ENCODE results near the gene NDOR1.

NDOR1 gene

DNA sequence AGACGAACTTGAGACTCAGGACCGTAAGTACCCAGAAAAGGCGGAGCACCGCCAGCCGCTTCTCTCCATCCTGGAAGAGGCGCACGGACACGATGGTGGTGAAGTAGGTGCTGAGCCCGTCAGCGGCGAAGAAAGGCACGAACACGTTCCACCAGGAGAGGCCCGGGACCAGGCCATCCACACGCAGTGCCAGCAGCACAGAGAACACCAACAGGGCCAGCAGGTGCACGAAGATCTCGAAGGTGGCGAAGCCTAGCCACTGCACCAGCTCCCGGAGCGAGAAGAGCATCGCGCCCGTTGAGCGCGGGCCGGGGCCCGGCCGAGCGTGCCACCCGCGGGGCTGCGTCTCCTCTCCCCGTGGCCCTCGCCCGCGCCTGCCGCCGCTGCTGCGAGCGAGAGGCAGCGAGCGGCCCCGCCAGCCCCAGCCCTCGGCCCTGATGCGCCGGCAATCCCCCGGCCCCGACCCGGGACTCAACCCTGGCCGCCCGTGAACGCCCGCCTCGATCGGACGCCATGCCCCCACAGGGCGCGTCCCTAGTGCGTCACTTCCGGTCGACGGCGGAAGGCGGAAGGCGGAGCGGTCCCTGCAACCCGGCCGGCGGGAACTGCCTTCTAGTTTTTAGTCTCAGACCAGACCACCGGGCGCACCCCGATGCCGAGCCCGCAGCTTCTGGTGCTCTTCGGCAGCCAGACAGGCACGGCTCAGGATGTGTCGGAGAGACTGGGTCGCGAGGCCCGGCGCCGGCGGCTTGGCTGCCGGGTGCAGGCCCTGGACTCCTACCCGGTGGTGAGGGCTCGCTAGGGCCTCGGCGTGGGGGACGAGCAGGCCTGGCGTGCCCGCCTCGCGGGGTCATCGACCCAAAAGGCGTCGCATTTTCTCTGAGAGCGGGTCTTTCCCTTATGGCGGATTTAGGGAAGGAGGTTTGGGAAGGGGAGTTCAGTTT, at the start of gene NDOR1, which contains the start of gene TMEM203:
Gene NDOR1 (plus strand): TSS at position 575 of the 944 bp plus-strand sequence. CDS start 78 bp downstream, at position 653.
Gene TMEM203 (minus strand): TSS at position 523 of the 944 bp plus-strand sequence. CDS start 234 bp downstream, at position 289.
- DNase-seq (ENCODE audit: low read depth) = peak; percentile 93

DNA sequence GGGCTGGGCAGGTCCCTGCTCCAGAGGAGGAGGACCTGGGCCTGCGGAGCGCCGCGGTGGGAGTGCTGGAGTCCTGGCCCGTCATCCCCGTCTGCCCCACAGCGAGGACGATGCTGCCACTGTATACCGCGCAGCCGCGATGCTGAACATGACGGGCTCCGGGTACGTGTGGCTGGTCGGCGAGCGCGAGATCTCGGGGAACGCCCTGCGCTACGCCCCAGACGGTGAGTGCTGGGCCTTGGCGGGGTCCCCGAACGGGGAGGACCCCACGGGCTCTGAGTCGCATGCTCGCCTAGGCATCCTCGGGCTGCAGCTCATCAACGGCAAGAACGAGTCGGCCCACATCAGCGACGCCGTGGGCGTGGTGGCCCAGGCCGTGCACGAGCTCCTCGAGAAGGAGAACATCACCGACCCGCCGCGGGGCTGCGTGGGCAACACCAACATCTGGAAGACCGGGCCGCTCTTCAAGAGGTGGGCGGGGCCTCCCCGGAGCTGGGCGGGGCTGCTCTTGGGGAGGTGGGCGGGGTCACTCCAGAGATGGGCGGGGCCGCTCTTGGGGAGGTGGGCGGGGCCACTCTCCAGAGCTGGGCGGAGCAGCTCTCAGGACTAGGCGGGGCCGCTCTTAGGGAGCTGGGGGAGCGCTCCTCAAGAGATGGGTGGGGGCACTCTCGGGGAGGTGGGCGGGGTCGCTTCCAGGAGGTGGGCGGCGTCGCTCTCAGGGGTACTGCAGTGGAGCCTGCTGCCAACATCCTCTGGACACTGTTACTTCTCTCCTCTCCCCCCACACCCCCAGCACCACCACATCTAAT, 48.7 kb upstream of the NDOR1 start:
- peak; percentile 61 for DNase-seq (ENCODE audit: low read depth)

DNA sequence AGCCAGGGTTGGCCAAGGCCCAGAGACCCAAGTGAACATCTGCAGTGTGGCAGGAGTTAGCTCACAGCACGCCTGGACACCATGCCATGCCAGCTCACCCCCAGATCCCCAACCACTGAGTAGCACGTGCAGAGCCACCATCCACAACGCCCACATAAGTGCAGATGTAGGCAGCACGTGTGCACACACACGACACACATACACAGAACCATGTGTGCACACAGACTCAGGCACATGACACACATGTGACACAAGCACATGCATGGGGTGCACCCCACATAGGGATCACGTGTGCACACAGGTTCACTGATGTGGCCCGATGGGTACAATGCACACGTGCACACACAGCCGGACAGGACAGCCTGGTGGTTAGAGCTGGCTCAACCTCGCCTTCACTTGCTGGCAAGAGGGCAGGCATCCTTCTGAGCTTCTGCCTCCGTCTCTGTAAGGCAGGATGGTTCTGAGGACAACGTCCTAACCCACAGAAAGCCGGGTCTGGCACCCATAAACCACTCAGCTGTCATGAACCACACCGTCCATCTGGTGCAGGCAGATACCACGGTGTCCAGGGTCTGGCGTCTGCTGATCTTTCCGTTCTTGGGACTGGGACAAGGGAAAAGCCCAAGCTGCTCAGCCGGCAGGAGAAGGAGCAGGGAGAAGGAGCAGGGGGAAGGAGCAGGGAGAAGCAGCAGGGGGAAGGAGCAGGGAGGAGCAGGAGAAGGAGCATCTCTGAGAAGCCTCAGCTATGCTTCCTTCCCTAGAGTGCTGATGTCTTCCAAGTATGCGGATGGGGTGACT, 47.7 kb upstream of the NDOR1 start:
- DNase-seq (ENCODE audit: low read depth) = no peak

DNA sequence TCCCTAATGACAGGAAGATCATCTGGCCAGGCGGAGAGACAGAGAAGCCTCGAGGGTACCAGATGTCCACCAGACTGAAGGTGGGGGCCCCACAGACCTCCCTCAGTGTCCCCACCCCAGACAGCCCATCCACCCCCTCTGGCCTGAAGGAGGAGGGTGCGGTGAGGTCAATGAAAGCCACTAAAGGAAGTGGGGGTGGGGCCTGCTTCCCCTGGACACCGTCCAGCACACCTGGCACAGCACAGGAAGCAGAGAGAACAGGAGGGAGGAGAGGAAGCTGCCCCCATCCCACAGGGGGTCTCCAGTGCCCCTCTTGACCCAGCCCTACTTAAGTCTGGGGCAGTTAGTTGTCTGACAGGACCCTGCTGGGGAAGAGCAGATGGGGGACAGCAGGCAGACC, 46.9 kb upstream of the NDOR1 start:
- DNase-seq (ENCODE audit: low read depth) = no peak

DNA sequence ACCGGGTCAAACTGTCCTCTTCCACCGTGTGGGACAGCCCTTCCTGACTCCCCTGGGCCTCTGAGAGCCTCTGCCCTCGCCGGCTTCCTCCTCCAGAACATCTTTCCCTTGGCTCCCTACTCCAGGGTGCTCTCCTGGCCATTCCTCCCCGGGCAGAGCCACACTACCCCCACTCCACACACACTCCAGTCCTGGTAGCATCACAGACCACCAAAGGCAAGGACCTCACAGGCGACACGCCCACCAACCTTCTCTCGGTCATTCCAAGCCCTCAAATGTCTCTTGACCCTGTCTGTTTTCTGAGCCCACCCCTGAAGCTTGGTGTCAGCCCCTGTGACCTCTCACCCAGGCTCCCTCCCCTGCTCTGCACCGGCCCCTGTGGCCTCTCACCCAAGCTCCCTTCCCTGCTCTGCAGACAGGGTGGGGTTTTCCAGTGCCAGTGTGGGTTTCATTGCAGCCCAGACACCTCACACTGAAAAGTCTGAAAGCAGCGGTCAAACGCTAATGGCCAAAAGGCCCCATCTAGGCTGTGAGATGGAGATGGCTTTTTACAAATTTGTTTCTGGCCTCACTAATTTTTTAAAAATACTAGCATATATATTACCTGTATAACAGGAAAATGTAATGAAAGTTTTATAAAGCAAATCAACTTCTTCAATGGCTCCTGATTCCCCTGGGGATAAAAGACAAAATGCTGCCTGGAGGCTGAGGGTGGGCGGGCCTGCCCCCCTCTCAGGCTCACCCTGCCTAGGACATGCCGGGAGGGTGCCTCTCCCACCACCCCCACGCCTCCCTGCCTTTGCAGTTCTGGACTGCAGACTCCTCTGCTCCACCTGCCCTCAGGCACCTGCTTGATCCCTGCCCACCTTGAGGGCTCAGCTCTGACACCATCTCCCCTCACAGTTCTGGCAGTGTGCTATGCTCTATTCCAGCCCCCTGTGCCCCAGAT, 46.1 kb upstream of the NDOR1 start:
- DNase-seq (ENCODE audit: low read depth) = no peak

DNA sequence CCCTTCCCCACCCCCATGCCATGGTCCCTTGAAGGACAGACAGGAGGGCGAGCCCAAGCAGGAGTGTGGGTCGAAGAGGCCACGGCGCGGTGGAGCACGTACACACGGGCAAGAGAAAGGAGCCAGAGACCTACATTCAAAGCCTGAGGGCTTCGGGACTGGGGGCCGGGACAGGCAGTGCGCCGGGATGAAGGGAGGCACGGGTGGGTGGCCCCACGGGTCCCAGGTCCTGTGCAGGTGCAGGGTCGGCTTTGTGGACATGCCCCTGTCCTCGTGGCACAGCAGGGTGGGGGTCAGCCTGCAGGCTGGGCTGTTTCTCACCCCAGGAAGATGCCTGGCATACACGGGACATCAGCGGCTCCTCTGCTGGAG, 45.5 kb upstream of the NDOR1 start:
- no peak for DNase-seq (ENCODE audit: low read depth)

DNA sequence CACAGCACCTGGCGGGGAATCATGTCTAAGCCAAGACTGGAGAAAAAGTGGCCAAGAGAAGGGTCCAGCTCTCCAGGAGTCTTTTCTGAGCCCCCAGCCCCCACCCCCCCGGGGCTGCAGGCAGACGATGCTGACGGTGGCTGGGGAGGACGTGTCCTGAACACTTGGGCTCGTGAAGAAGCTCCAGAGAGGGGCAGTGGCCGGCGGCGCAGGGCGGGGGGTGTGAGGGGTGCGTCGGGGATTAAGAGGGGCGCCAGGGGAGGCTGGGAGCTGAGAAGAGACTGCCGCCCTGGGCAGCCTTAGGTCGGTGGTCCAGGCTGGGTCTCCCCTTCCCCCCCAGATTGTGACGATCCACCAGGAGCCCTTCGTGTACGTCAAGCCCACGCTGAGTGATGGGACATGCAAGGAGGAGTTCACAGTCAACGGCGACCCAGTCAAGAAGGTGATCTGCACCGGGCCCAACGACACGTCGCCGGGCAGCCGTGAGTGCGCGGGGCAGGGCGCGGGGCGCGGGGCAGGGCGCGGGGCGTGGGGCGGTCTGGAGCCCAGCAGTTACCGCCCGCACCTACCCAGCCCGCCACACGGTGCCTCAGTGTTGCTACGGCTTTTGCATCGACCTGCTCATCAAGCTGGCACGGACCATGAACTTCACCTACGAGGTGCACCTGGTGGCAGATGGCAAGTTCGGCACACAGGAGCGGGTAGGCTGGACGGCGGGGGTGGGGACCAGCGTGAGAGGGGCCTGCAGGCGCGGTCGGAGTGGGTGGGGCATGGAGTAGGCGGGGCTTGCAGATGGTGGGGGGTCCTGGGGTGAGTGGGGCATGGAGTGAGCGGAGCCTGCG, 44.6 kb upstream of the NDOR1 start:
- no peak for DNase-seq (ENCODE audit: low read depth)

DNA sequence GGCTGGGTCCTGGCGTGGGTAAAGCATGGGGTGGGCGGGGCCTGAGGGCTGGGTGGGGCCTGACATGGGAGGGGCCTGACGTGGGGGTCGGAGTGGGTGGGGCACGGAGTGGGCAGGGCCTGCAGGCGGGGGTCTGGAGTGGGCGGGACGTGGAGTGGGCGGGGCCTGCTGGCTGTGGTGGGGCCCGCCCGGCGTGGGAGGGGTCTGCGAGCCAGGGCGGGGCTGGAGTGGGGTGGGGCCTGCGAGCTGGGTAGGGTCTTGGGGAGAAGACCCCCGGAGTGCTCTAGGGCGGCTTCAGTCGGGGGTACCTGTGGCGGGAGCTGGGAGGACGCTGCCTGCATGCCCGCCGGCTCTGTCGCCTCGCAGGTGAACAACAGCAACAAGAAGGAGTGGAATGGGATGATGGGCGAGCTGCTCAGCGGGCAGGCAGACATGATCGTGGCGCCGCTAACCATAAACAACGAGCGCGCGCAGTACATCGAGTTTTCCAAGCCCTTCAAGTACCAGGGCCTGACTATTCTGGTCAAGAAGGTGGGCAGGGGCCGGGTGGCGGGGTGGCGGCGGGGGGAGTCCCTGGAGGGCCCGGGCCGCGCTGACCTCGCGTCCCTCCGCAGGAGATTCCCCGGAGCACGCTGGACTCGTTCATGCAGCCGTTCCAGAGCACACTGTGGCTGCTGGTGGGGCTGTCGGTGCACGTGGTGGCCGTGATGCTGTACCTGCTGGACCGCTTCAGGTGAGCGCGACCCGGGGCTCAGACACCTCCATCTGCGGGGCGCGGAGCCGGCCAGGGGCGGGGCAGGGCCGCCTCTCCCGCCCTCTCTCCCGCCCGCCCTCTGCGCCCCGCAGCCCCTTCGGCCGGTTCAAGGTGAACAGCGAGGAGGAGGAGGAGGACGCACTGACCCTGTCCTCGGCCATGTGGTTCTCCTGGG, 43.7 kb upstream of the NDOR1 start:
- no peak for DNase-seq (ENCODE audit: low read depth)

DNA sequence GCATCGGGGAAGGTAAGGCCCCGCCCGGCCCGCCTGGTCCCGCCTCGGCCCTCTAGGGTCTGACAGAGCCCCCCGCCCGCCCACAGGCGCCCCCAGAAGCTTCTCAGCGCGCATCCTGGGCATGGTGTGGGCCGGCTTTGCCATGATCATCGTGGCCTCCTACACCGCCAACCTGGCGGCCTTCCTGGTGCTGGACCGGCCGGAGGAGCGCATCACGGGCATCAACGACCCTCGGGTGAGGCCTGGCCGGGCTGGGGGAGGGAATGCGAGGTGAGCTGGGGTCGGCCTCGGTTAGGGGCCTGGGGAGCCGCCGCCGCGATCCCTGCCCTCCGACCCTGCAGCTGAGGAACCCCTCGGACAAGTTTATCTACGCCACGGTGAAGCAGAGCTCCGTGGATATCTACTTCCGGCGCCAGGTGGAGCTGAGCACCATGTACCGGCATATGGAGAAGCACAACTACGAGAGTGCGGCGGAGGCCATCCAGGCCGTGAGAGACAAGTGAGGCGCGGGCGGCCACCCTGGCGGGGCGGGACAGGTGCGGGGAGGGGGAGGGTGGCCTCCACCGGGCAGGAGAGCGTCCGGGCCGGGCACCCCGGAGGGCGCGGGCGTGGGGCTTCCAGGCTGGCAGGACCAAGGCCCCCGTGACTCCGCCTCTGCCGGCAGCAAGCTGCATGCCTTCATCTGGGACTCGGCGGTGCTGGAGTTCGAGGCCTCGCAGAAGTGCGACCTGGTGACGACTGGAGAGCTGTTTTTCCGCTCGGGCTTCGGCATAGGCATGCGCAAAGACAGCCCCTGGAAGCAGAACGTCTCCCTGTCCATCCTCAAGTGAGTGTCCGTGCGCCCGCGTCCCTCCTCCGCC, 42.8 kb upstream of the NDOR1 start:
- no peak for DNase-seq (ENCODE audit: low read depth)

DNA sequence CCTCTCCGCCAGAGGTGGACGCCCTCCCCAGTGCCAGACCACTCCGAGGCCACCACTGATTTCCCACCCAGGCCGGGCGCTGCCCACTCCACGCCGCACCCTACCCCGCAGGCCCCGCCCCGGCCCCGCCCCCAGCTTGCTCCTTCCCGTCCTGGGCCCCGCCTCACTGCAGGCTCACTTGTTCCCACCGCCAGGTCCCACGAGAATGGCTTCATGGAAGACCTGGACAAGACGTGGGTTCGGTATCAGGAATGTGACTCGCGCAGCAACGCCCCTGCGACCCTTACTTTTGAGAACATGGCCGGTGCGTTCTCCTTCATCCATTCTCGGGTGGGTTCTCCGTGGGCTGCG, 42.2 kb upstream of the NDOR1 start:
- no peak for DNase-seq (ENCODE audit: low read depth)

DNA sequence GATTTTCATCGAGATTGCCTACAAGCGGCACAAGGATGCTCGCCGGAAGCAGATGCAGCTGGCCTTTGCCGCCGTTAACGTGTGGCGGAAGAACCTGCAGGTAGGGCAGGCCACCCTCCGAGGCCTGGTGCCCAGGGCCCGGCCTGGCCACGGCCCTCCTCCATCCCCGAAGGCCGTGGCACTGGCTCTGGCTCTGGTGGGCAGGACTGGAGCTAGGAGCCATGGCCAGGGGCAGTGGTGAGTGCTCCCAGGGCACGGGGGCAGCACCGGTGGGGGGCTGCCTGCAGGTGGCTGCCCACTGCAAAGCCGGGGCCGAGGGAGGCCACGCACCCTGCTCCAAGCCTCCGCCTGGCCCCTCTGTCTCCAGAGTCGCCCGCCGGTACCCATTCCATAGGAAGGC, 41.7 kb upstream of the NDOR1 start:
- DNase-seq (ENCODE audit: low read depth) = no peak

DNA sequence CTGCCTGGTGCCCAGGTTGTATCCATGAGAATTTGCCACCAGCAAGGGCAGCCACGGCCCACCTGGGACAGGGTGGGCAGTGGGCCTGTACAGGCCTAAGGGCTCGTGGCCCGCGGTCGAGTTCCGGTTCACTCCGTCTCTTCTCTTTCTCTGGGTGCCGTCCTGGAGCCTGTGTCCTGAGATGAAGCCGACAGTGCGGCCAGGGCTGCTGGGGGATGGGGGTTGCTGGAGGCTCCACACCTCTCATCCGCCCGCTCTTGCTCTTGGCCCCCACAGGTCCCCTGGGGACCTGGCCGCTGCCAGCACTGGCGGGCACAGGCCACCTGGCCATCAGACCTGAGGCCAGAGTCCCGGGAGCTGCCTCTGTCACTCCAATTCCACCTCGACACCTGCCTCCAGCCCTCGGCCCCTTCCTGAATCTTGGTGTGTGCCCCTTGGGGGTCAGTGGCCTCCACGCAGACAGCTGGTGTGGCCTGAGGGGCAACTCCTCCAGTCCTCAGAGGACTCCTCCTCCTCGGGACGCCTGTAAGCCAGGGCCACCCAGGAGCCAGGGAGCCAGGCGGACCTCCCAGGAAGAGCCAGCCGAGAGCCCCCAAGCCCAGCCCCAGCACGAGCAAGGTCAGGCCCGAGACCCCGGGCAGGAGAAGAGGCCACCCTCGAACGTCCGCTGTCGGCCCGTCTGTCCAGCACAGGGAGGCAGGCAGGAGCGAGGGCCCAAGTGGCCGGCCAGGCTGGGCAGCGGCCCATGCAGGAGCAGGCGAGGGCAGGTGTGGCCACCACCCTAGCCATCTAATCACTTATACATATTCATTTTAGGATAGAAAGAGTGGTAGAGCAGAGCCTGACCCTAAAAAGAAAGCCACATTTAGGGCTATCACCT, 40.9 kb upstream of the NDOR1 start:
- no peak for DNase-seq (ENCODE audit: low read depth)

DNA sequence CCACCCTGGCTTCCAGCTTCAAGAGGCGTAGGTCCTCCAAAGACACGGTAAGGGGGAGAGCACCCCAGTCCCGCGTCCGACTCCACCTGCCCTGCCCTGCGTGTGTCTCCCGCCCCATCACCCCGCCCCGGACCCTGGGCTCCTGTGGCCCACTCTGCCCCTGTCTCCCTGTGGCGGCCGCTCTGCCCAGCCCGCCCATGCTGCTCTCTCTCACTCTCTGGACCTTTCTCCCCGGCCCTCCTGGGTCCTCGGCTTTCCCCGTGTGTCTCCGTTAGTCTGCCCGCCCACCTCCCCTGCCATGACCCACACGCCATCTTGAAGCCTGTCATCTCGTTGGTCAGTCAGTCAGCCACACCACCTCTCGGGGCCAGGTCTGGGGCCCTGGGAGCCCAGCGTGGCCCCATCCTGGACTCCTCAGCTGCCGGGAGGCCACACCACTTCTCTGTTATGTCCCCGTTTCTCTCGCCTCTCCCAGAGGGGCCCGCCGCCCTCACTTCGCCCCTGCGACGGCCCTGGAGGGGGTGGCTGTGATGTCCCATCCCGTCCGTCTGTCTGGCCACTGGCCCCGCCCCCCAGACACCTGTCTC, 40.2 kb upstream of the NDOR1 start:
- no peak for DNase-seq (ENCODE audit: low read depth)

DNA sequence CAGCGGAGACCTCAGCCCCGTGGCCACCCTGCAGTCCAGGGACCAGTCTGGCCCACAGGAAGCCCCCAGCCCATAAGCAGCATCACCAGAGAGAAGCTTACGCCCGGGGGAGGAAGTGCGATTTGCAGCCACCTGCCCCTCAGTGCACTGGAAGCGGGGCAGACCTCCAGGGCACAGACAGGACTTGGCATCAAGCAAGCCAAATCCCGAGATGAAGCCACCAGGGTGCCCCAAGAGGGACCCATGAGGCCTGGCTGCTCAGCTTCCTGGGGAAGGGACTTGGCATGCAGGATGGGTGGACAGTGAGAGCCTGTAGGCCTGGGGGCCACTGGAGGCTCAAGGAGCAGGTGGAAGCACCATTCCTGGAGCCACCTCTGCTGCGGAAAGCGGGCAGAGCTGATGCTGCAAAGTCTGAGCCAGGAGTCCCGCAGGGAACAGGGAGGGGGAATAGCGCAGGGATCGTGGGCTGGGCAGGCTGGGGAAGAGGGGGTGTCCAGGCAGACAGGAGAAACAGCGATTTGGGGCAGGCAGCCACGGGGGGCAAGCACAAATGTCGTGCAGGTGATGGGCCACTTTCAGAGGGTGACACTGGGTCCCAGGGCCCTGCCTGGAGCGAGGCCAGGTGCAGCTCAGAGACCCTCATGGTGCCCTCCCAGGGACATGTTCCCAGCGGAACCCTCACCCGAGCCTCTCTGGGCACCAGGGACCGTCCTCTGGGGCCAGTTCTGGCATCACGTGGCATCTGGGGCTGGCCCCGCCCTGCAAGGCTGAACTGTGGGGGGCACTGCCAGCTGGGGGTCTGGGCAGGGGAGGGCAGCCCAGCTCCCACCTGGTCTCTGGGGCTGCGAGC, 38.9 kb upstream of the NDOR1 start:
- no peak for DNase-seq (ENCODE audit: low read depth)

DNA sequence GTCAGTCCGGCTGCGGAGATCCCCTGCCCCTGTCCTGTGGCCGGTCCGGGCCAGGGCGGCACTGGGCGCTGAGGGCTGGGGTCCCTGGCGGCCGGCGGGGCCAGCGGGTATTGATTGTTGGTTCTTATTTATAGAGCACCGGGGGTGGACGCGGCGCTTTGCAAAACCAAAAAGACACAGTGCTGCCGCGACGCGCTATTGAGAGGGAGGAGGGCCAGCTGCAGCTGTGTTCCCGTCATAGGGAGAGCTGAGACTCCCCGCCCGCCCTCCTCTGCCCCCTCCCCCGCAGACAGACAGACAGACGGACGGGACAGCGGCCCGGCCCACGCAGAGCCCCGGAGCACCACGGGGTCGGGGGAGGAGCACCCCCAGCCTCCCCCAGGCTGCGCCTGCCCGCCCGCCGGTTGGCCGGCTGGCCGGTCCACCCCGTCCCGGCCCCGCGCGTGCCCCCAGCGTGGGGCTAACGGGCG, 38.2 kb upstream of the NDOR1 start:
- no peak for DNase-seq (ENCODE audit: low read depth)

All from activated T-cell treated with anti-CD3 and anti-CD28 coated beads for 48 hours (primary cell).